HG03521 (cell line): ENCODE data around the gene MRPL28.
"Not testable (repeated sequence)": the region's sequence is repeated elsewhere in the genome, so short reads cannot be mapped to it uniquely, and the experiment has no call there.

Experiments used
- ATAC-seq: cut with Tn5 transposase; IDR thresholded peaks from one replicate; pipeline ENCODE4 v1.9.1; 2021; ENCODE audit warnings: mild to moderate bottlenecking, moderate library complexity; ENCODE audit not compliant: unreplicated experiment

MRPL28 gene

DNA sequence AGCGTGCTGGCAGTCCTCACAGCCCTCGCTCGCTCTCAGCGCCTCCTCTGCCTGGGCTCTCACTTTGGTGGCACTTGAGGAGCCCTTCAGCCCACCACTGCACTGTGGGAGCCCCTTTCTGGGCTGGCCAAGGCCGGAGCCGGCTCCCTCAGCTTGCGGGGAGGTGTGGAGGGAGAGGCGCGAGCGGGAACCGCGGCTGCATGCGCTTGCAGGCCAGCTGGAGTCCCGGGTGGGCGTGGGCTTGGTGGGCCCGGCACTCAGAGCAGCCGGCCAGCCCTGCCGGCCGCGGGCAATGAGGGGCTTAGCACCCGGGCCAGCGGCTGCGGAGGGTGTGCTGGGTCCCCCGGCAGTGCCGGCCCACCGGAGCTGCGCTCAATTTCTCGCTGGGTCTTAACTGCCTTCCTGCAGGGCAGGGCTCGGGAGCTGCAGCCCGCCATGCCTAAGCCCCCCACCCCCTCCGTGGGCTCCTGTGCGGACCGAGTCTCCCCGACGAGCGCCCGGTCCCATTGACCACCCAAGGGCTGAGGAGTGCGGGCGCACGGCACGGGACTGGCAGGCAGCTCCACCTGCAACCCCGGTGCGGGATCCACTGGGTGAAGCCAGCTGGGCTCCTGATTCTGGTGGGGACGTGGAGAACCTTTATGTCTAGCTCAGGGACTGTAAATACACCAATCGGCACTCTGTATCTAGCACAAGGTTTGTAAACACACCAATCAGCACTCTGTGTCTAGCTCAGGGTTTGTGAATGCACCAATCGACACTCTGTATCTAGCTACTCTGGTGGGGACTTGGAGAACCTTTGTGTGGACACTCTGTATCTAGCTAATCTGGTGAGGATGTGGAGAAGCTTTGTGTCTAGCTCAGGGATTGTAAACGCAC is 29.0 kb downstream of the MRPL28 start:
- ATAC-seq = not testable (repeated sequence)

- no peak for ATAC-seq
Observed at GRCh38 chr16:340370-341091, 29.8 kb downstream of the MRPL28 start.

GRCh38 chr16:339680-340079 is 30.7 kb downstream of the MRPL28 start:
- ATAC-seq = no peak

DNA sequence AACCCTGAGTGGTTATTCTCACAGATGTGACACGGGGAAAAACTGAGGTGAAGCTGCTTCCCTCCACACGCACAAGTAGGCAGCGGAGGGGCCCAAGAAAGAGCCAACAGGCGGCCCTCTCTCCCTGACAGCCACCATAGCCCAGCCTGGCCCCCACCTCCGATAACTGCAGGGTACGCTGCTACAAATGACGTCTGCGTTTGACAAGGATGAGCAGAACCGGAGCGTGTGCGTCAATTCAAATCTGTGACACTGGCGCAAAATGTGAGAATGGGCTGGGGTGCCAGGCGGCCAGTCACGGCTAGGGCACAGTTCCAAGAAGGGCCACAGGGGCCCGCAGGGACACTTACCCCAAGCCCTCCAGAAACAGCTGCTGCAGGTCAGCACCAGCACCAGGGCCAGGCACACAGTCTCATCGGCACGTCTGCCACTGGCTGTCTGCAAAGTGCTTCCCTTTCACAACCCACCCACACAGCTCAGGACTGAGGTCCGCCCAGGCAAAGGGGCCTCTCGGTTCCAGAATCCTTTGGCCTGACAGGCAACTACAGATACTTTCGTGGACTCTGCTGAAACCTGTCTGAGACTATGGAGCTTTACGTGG is 32.3 kb downstream of the MRPL28 start:
- ATAC-seq = no peak

GRCh38 chr16:337437-337836 is 32.9 kb downstream of the MRPL28 start:
- no peak for ATAC-seq

GRCh38 chr16:336269-336668 is 34.1 kb downstream of the MRPL28 start:
- no peak for ATAC-seq

- ATAC-seq = not testable (repeated sequence)
Observed at GRCh38 chr16:334861-335632, 35.3 kb downstream of the MRPL28 start.

GRCh38 chr16:334164-334832 is 36.0 kb downstream of the MRPL28 start:
- ATAC-seq = not testable (repeated sequence)

GRCh38 chr16:333406-334094 is 36.8 kb downstream of the MRPL28 start:
- ATAC-seq = no peak

GRCh38 chr16:331181-331814 is 39.0 kb downstream of the MRPL28 start:
- ATAC-seq = not testable (repeated sequence)

DNA sequence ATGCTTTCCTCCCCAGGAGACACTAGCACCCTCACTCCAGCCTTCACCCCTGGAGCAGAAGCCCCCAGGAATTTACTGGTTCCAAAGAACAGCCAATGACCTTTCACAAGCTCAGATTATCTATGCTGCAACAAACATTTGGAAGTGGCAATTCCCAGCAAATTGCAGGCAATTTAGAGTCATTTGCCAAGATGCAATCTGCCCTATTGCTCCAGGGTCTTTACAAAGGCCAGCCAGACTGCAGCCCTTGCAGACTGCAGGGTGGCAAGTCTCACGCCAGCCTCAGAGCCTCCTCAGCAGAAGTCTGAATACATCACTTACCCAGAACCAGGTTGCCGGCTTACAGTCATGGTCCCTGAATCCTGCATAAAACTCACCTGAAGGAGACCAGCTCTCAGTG is 39.6 kb downstream of the MRPL28 start:
- no peak for ATAC-seq

- ATAC-seq = no peak
Observed at GRCh38 chr16:325375-326145, 44.8 kb downstream of the MRPL28 start.

GRCh38 chr16:324451-325334 is 45.6 kb downstream of the MRPL28 start:
- no peak for ATAC-seq

GRCh38 chr16:324201-324450 is 46.2 kb downstream of the MRPL28 start:
- ATAC-seq = no peak

DNA sequence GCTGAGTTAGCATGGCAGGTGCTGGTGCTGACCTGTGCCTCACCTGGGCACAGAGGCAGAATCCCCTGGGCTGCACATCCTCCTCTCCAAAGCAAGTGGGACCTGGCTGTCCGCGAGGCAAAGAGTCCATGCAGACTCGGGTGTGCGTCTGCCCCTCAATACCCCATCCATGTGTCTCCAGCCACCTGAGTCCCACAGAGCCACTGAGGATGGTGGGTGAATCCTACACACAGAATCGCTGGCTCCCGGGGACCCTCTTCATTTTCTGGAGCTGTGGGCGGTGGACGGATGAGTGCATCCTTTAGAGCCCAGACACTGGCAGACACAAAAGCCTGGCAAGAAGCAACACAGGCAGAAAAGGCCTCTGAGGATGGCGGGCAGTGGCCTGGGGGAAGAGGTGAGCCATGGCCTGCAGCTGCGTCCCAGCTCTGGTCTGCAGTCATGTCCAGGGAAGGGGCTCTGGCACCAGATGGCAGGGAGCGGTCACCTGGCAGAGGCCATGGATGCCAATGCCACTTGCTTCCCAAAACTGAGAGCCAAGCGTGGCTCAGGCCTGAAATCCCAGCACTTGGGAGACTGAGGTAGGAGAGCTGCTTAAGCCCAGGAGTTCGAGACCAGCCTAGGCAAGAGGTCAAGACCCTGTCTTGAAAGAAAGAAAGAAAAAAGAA is 47.7 kb downstream of the MRPL28 start:
- no peak for ATAC-seq

DNA sequence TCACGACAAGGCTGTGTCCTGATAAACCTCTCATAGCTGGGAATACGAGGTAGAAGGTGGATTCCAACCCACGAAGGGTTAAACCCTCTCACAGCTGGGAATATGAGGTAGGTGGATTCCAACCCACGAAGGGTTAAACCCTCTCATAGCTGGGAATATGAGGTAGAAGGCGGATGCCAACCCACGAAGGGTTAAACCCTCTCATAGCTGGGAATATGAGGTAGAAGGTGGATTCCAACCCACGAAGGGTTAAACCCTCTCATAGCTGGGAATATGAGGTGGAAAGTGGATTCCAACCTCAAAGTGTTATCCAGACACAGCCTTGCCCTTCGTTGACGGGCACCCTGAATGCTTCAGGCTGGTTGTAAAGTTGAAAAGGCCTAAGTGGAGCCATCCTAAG is 48.8 kb downstream of the MRPL28 start:
- no peak for ATAC-seq

DNA sequence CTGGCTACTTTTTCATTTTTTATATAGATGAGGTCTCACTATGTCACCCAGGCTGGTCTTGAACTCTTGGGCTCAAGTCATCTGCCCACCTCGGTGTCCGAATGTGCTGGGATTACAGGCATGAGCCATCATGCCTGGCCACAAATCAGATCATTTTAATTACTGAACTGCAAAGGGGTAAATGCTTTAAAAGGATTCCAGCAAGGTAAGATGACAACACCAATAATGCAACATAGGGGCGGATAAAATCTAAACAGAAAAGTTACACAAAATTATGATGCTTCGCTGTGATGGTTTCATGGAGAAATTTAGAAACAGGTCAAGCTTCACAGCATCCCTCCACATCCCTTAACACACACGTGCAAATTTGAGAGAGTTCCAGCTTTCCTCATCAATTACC is 50.1 kb downstream of the MRPL28 start:
- ATAC-seq = no peak
